Natural killer cell (primary cell): ENCODE results near the gene TLR9. TPM values are rescaled to one million over a fixed set of nuclear protein-coding genes. Genes with fewer than 3 reads are reported as not detected.

Source experiments
- ATAC-seq, 3 donors: fragments of 150-1000 bp in 2 of 3; fragments of 200-7000 bp in 1 of 3; cut with Tn5 transposase; 1 replicate in 1 of 3; 2 replicates in 2 of 3; pipeline ENCODE4 v1.10.0; 2021; ENCODE audit warnings: mild to moderate bottlenecking in 2 of 3, moderate library complexity in 2 of 3
- DNase-seq, 2 donors: peaks; one replicate each; pipeline versions ENCODE4 v3.0.0 to v3.0.0-alpha.2; 2013 to 2021; ENCODE audit warnings: mixed read lengths in 1 of 2
- H3K27ac ChIP-seq: one replicate; pipeline ENCODE4 v1.5.1; 2013; ENCODE audit warnings: mild to moderate bottlenecking, low read length
- H3K27me3 ChIP-seq: one replicate; pipeline ENCODE4 v1.6.1; 2013; ENCODE audit warnings: low read length; ENCODE audit not compliant: control insufficient read depth, insufficient read depth
- H3K36me3 ChIP-seq: one replicate; pipeline ENCODE4 v1.6.1; 2013; ENCODE audit warnings: low read length; ENCODE audit not compliant: control insufficient read depth, insufficient read depth
- H3K4me1 ChIP-seq: one replicate; pipeline ENCODE4 v1.6.1; 2013; ENCODE audit warnings: low read length; ENCODE audit not compliant: control insufficient read depth, insufficient read depth
- H3K4me3 ChIP-seq: one replicate; pipeline ENCODE4 v1.5.1; 2013; ENCODE audit warnings: low read length
- H3K9me3 ChIP-seq: one replicate; pipeline ENCODE4 v1.6.1; 2013; ENCODE audit warnings: low read length; ENCODE audit not compliant: control insufficient read depth, insufficient read depth
- H3K27ac Mint-ChIP-seq, 2 donors: one replicate each; pipeline ENCODE4 v1.8.0; 2022; ENCODE audit warnings: mild to moderate bottlenecking in 2 of 2, mixed read lengths in 2 of 2, moderate library complexity in 1 of 2
- H3K27me3 Mint-ChIP-seq, 2 donors: one replicate each; pipeline ENCODE4 v1.8.0; 2022; ENCODE audit warnings: low read depth in 2 of 2, mixed read lengths in 2 of 2
- H3K36me3 Mint-ChIP-seq: one replicate; pipeline ENCODE4 v1.8.0; 2022; ENCODE audit warnings: mixed read lengths
- H3K4me1 Mint-ChIP-seq, 2 donors: one replicate each; pipeline ENCODE4 v1.8.0; 2022; ENCODE audit warnings: mixed read lengths in 2 of 2
- H3K4me3 Mint-ChIP-seq: one replicate; pipeline ENCODE4 v1.8.0; 2022; ENCODE audit warnings: mild to moderate bottlenecking, moderate library complexity, mixed read lengths
- H3K9me3 Mint-ChIP-seq, 2 donors: one replicate each; pipeline ENCODE4 v1.8.0; 2022; ENCODE audit warnings: mixed read lengths in 2 of 2
- CTCF ChIP-seq: fragments of 200-600 bp; IDR thresholded peaks from one replicate; pipeline ENCODE4 v1.8.0; 2022; ENCODE audit warnings: antibody characterized with exemption
- WGBS: methylation state at CpG from one replicate; pipeline ENCODE4 v1.1.7; 2013; ENCODE audit warnings: missing lambda C conversion rate; ENCODE audit not compliant: insufficient coverage; 5-methylcytosine and 5-hydroxymethylcytosine counted together
- intact Hi-C: fragments of 100-400 bp; cut with micrococcal nuclease; formaldehyde crosslinking; loops from one replicate; pipeline ENCODE4 v1.14.2; 2022
- total RNA-seq, 4 donors: library from RNA; stranded (reverse); fragments of 120-200 nt in 1 of 4; gene quantifications; one replicate each; pipeline versions ENCODE4 v1.2.3 to v1.2.4, GENCODE V29; 2013 to 2022

TLR9 gene
- total RNA-seq, 3 donors from 2014 or later (not counting 1 experiment from before 2014, with no cell fraction given), result 0.20 to 0.21 TPM; not detected in 1

DNA sequence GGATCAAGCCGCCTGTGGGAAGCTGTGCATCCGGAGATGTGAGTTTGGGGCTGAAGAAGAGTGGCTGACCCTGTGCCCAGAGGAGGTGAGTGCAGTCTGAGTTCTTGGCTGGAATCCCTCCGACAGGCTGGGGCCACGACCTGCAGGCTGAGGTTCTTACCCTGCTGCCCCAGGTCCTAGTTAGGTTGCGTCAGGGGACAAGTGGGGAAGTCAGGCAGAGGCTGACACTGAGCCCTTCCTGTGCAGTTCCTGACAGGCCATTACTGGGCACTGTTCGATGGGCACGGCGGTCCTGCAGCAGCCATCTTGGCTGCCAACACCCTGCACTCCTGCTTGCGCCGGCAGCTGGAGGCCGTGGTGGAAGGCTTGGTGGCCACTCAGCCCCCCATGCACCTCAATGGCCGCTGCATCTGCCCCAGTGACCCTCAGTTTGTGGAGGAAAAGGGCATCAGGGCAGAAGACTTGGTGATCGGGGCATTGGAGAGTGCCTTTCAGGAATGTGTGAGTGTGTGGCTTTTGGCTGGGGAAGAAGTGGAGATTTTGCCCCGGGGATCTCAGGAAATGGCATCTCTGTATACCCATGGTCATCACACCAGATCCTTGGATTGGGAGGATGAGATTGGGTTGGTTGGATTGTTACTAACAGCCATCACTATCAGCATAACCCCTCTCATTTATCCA lies 21.4 kb upstream of the TLR9 start:
- DNase-seq, result peak; percentile 17 to 51
- 67% methylated on average over 14 of the region's 14 CpGs for WGBS
- Histone ChIP-seq H3K36me3 (peaks cover 33% of the 10 kb centered on the region), H3K27ac (peak overlapping the region; percentile 91), H3K9me3 (no peaks in the 10 kb centered on the region), H3K4me1 (peaks cover 62% of the 10 kb centered on the region), H3K27me3 (no peaks in the 10 kb centered on the region), H3K4me3 (peak overlapping the region; percentile 59)
- no peaks in the 10 kb centered on the region for H3K27me3 Mint-ChIP-seq
- H3K4me1 Mint-ChIP-seq, result peaks cover 59 to 61% of the 10 kb centered on the region in 2 donors
- intact Hi-C loops, result no loop called here
- peak in 1 of 3 donors; percentile 23 for ATAC-seq
- no peak for TF ChIP-seq CTCF
- peak overlapping the region; percentile 84 for H3K4me3 Mint-ChIP-seq
- no peaks in the 10 kb centered on the region for H3K9me3 Mint-ChIP-seq
- peak overlapping the region; percentile 91 to 92 for H3K27ac Mint-ChIP-seq
- H3K36me3 Mint-ChIP-seq, result peaks cover 8% of the 10 kb centered on the region

DNA sequence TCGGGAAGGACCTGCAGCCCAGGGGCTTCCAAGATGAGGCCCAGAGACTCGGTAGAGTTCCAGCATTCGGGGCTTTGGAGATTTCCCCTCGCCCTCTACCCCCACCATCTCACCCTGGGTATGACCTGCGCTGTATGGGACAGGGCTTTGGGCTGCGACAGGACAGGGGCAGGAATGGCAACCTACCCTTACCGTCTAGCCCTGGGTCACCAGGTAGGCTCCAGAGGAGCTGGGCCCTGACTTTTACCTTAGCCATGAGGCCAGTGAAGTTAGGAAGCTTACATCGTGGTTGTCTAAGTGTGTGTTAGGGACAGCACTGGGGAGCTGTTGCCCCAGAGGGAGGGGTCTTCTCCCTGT lies 20.8 kb upstream of the TLR9 start:
- peak overlapping the region; percentile 59 for H3K4me3 ChIP-seq
- intact Hi-C loops, result no loop called here
- H3K27ac ChIP-seq, result peak overlapping the region; percentile 91
- peaks cover 29% of the 10 kb centered on the region for H3K36me3 ChIP-seq
- H3K27me3 Mint-ChIP-seq, result no peaks in the 10 kb centered on the region
- ATAC-seq (peak; percentile 1 to 5 (median 3)), DNase-seq (peak; percentile 15 to 47)
- peak overlapping the region; percentile 84 for H3K4me3 Mint-ChIP-seq
- H3K27ac Mint-ChIP-seq, result peak overlapping the region; percentile 91 to 92
- H3K36me3 Mint-ChIP-seq, result peaks cover 8% of the 10 kb centered on the region
- TF ChIP-seq CTCF, result no peak
- no peaks in the 10 kb centered on the region for H3K27me3 ChIP-seq
- peaks cover 58 to 60% of the 10 kb centered on the region in 2 donors for H3K4me1 Mint-ChIP-seq
- H3K9me3 Mint-ChIP-seq, result no peaks in the 10 kb centered on the region
- WGBS, result 35% methylated on average over 8 of the region's 8 CpGs
- H3K9me3 ChIP-seq, result no peaks in the 10 kb centered on the region
- peaks cover 55% of the 10 kb centered on the region for H3K4me1 ChIP-seq

DNA sequence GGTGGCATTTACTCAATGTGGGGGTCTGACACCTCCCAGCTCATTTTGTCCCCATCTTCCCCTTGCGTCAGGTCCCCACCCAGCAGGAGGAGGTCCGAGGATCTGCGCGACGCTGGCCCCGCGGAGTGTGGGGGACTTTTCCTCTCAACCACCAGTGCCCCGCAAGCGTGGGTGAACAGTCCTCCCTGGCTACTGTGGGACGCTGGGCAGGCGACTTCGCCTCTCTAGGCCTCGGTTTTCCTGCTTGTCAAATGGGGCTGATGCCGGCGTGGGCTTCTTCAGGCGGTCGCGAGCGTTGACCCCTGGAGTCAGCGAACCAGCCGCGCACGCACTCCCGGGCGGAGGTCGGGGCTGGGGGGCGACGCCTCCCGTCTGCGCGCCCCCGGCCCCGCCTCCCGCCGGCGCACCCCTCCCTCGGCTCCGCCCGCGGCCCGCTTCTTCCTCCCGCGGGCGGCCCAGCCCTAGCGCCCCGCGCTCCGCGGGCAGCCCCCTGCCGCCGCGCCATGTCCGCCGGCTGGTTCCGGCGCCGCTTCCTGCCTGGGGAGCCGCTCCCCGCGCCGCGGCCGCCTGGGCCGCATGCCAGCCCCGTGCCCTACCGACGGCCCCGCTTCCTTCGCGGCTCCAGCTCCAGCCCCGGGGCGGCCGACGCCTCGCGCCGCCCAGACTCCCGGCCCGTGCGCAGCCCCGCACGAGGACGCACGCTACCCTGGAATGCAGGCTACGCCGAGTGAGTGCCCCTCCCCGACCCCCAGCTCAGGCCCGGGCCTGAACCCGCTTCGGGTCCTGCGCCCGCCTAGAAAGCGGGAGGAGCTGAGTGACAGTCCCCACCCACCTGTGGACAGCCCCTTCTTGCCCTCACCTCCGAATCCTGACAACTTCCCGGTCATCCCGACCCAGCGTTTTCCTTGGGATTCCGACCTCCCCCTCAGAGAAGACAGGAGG lies 20.1 kb upstream of the TLR9 start, which contains the start of gene PPM1M:
PPM1M (plus strand) TSS at position 438 of the 942 bp plus-strand sequence; CDS start at position 504, 66 bp downstream.
- Histone ChIP-seq H3K9me3 (no peaks in the 10 kb centered on the region), H3K4me1 (peaks cover 57% of the 10 kb centered on the region), H3K27ac (peak within 1 kb of the TSS; percentile 91), H3K4me3 (peak within 1 kb of the TSS; percentile 59), H3K36me3 (peaks cover 27% of the 10 kb centered on the region), H3K27me3 (no peaks in the 10 kb centered on the region)
- intact Hi-C loops, result no loop called here
- H3K27me3 Mint-ChIP-seq, result no peaks in the 10 kb centered on the region
- H3K27ac Mint-ChIP-seq, result peak within 1 kb of the TSS; percentile 91 to 92
- DNase-seq (peak; percentile 65 to 88), ATAC-seq (peak; percentile 72 to 85 (median 80))
- no peak for TF ChIP-seq CTCF
- peaks cover 6% of the 10 kb centered on the region for H3K36me3 Mint-ChIP-seq
- H3K4me1 Mint-ChIP-seq, result peaks cover 62 to 64% of the 10 kb centered on the region in 2 donors
- peak within 1 kb of the TSS; percentile 84 for H3K4me3 Mint-ChIP-seq
- H3K9me3 Mint-ChIP-seq, result no peaks in the 10 kb centered on the region
- under 1% methylated on average over 98 of the region's 98 CpGs for WGBS
